HCT116 (cell line): ENCODE data around the gene NRCAM.

ENCODE experiments used
- CTCF ChIP-seq, 3 experiments: fragments of 200-600 bp in 1 of 3; sonication (generic) in 1 of 3; IDR thresholded peaks in 2 of 3; conservative IDR thresholded peaks in 1 of 3; 2 replicates each; pipeline ENCODE4 v1.5.1; 2012 to 2017; ENCODE audit warnings: low read depth in 2 of 3, low read length in 2 of 3, antibody characterized with exemption in 1 of 3, borderline replicate concordance in 1 of 3, control low read depth in 1 of 3, mild to moderate bottlenecking in 1 of 3, mixed read lengths in 1 of 3, mixed run types in 1 of 3, moderate library complexity in 1 of 3; ENCODE audit not compliant: insufficient read depth in 1 of 3
- EZH2 ChIP-seq: fragments of 200-600 bp; sonication (generic); IDR thresholded peaks from 2 replicates; pipeline ENCODE4 v1.6.1; 2017; ENCODE audit warnings: antibody characterized with exemption, mixed run types
- JUND ChIP-seq: IDR thresholded peaks from 2 replicates; pipeline ENCODE4 v1.6.1; 2012
- MAX ChIP-seq: IDR thresholded peaks from 2 replicates; pipeline ENCODE4 v1.6.1; 2012
- SP1 ChIP-seq: IDR thresholded peaks from 2 replicates; pipeline ENCODE4 v1.6.1; 2012; ENCODE audit warnings: low read depth
- ZNF274 ChIP-seq: fragments of 200-500 bp; sonication (Bioruptor generic); IDR thresholded peaks from 2 replicates; pipeline ENCODE4 v1.6.1; 2014; ENCODE audit warnings: mild to moderate bottlenecking, low read depth, low read length, inconsistent platforms

- TF ChIP-seq ZNF274 (no peak), EZH2 (no peak), JUND (no peak), CTCF (IDR thresholded peaks at IDR 0.05 in 2 of 3, conservative IDR thresholded peaks at IDR 0.05 in 1 of 3; ENCODE audit: borderline replicate concordance in 1 of 3, insufficient read depth in 1 of 3, low read depth in 2 of 3, low read length in 2 of 3) (no peak), MAX (no peak), SP1 (no peak)
Measured at GRCh38 chr7:108145401-108145800, 310.8 kb downstream of the NRCAM start.
